H1 (cell line): ENCODE results near the gene ABHD4. TPM values are rescaled to one million over a fixed set of nuclear protein-coding genes. Genes with fewer than 3 reads are reported as not detected.

Experiments
- CTCF ChIA-PET: fragments of 300-600 bp; sonication (Branson Sonifier 250); formaldehyde crosslinking; loops from one replicate; lab custom pipeline; 2021; ENCODE audit not compliant: partially characterized antibody; lab: Charles Lee
- POLR2A ChIA-PET: fragments of 300-600 bp; sonication (Branson Sonifier 250); formaldehyde crosslinking; loops from one replicate; lab custom pipeline; 2021; ENCODE audit warnings: inconsistent platforms; ENCODE audit not compliant: partially characterized antibody; lab: Charles Lee
- DNase-seq, 2 experiments: peaks; one replicate each; pipeline versions ENCODE4 v3.0.0 to v3.0.0-alpha.2; 2010 to 2022; ENCODE audit warnings: low spot score in 2 of 2, low read depth in 1 of 2, mixed read lengths in 1 of 2
- FAIRE-seq: peaks from 2 replicates; lab custom pipeline; 2011; peaks lifted over from hg19 to GRCh38; lab: Jason Lieb, UNC
- H2AFZ ChIP-seq: 2 replicates; pipeline ENCODE4 v1.8.1; 2012; ENCODE audit warnings: low read length, inconsistent platforms
- H2AK5ac ChIP-seq: 2 replicates; pipeline ENCODE4 v1.6.1; 2013; ENCODE audit warnings: low read depth, low read length
- H2BK120ac ChIP-seq: replicated peaks from 2 replicates; pipeline ENCODE3; 2013; ENCODE audit warnings: low read depth, low read length, inconsistent platforms
- H2BK12ac ChIP-seq: 2 replicates; pipeline ENCODE4 v1.6.1; 2013; ENCODE audit warnings: low read depth, low read length
- H2BK15ac ChIP-seq: 2 replicates; pipeline ENCODE4 v1.6.1; 2013; ENCODE audit warnings: low read length
- H2BK20ac ChIP-seq: 2 replicates; pipeline ENCODE4 v1.6.1; 2013; ENCODE audit warnings: low read length
- H2BK5ac ChIP-seq: 2 replicates; pipeline ENCODE4 v1.6.1; 2013; ENCODE audit warnings: low read depth, low read length
- H3K14ac ChIP-seq: 2 replicates; pipeline ENCODE4 v1.6.1; 2013; ENCODE audit warnings: inconsistent platforms; ENCODE audit not compliant: insufficient read length
- H3K18ac ChIP-seq: 2 replicates; pipeline ENCODE4 v1.6.1; 2013; ENCODE audit warnings: low read length; ENCODE audit errors: extremely low read depth
- H3K23ac ChIP-seq: 2 replicates; pipeline ENCODE4 v1.6.1; 2013; ENCODE audit warnings: inconsistent platforms; ENCODE audit not compliant: insufficient read length
- H3K23me2 ChIP-seq: 2 replicates; pipeline ENCODE4 v1.6.1; 2013; ENCODE audit warnings: low read depth, low read length
- H3K27ac ChIP-seq: 2 replicates; pipeline ENCODE4 v1.6.1; 2011; ENCODE audit warnings: low read depth, low read length, inconsistent platforms
- H3K27me3 ChIP-seq, 4 experiments: replicated peaks in 1 of 4; 1 replicate in 1 of 4; 2 replicates in 3 of 4; pipeline versions ENCODE4 v1.6.1 to v1.8.1; 2011 to 2013; ENCODE audit warnings: low read length in 3 of 4, mild to moderate bottlenecking in 3 of 4, inconsistent platforms in 2 of 4, mixed read lengths in 2 of 4, moderate library complexity in 1 of 4; ENCODE audit not compliant: control insufficient read depth in 3 of 4, insufficient read depth in 3 of 4; ENCODE audit errors: extremely low read depth in 1 of 4
- H3K36me3 ChIP-seq, 4 experiments: 2 replicates each; pipeline versions ENCODE4 v1.6.1 to v1.8.1; 2011 to 2013; ENCODE audit warnings: mild to moderate bottlenecking in 4 of 4, low read length in 3 of 4, moderate library complexity in 2 of 4, control low read depth in 1 of 4, inconsistent platforms in 1 of 4; ENCODE audit not compliant: insufficient read depth in 4 of 4, control insufficient read depth in 2 of 4
- H3K4ac ChIP-seq: replicated peaks from 2 replicates; pipeline ENCODE3; 2013; ENCODE audit warnings: low read length, low read depth, mixed read lengths, inconsistent platforms; ENCODE audit not compliant: insufficient read length
- H3K4me1 ChIP-seq, 4 experiments: replicated peaks in 1 of 4; 1 replicate in 1 of 4; 2 replicates in 3 of 4; pipeline versions ENCODE4 v1.6.1 to v1.8.1; 2011 to 2013; ENCODE audit warnings: low read length in 3 of 4, inconsistent platforms in 2 of 4, mixed read lengths in 1 of 4; ENCODE audit not compliant: insufficient read depth in 4 of 4, control insufficient read depth in 3 of 4
- H3K4me2 ChIP-seq, 2 experiments: 2 replicates each; pipeline versions ENCODE4 v1.6.1 to v1.8.1; 2011 to 2013; ENCODE audit warnings: low read depth in 2 of 2, low read length in 2 of 2, control low read depth in 1 of 2, inconsistent platforms in 1 of 2, mild to moderate bottlenecking in 1 of 2; ENCODE audit not compliant: insufficient read depth in 1 of 2
- H3K4me3 ChIP-seq, 4 experiments: fragments of 200-600, 300-600 bp in 1 of 4; sonication (generic), shearing (Covaris generic), sonication (Bioruptor Twin) in 1 of 4; 2 replicates each; pipeline versions ENCODE4 v1.5.1 to v1.8.1; 2011 to 2016; ENCODE audit warnings: low read length in 4 of 4, low read depth in 3 of 4, control low read depth in 2 of 4, inconsistent platforms in 2 of 4, mild to moderate bottlenecking in 2 of 4, mixed read lengths in 1 of 4, moderate library complexity in 1 of 4; ENCODE audit not compliant: insufficient read depth in 2 of 4; ENCODE audit errors: extremely low read depth in 1 of 4
- H3K56ac ChIP-seq: replicated peaks from 2 replicates; pipeline ENCODE3; 2013; ENCODE audit warnings: low read depth, mild to moderate bottlenecking, mixed read lengths, low read length, inconsistent platforms; ENCODE audit not compliant: insufficient read length
- H3K79me1 ChIP-seq: 2 replicates; pipeline ENCODE4 v1.6.1; 2013; ENCODE audit warnings: low read depth, low read length, control low read depth
- H3K79me2 ChIP-seq, 2 experiments: 2 replicates each; pipeline versions ENCODE4 v1.6.1 to v1.8.1; 2012 to 2013; ENCODE audit warnings: low read length in 2 of 2, mild to moderate bottlenecking in 2 of 2, inconsistent platforms in 1 of 2; ENCODE audit not compliant: insufficient read depth in 2 of 2, control insufficient read depth in 1 of 2
- H3K9ac ChIP-seq, 4 experiments: replicated peaks in 1 of 4; 1 replicate in 1 of 4; 2 replicates in 3 of 4; pipeline versions ENCODE4 v1.6.1 to v1.8.1; 2011 to 2013; ENCODE audit warnings: low read depth in 3 of 4, low read length in 3 of 4, control low read depth in 2 of 4, mild to moderate bottlenecking in 2 of 4, moderate library complexity in 2 of 4, inconsistent platforms in 1 of 4; ENCODE audit errors: extremely low read depth in 1 of 4
- H3K9me3 ChIP-seq, 2 experiments: 2 replicates each; pipeline versions ENCODE4 v1.6.1 to v1.8.1; 2012 to 2013; ENCODE audit warnings: mild to moderate bottlenecking in 2 of 2, moderate library complexity in 2 of 2, control low read depth in 1 of 2, inconsistent platforms in 1 of 2, low read depth in 1 of 2, low read length in 1 of 2, mixed read lengths in 1 of 2; ENCODE audit not compliant: insufficient read depth in 2 of 2
- H4K20me1 ChIP-seq, 2 experiments: replicated peaks in 1 of 2; 2 replicates each; pipeline versions ENCODE3 to v1.8.1; 2011 to 2013; ENCODE audit warnings: inconsistent platforms in 2 of 2, low read length in 2 of 2, mild to moderate bottlenecking in 1 of 2; ENCODE audit not compliant: insufficient read depth in 2 of 2, control insufficient read depth in 1 of 2
- H4K5ac ChIP-seq: 2 replicates; pipeline ENCODE4 v1.6.1; 2013; ENCODE audit warnings: low read length, low read depth, mixed read lengths, inconsistent platforms; ENCODE audit not compliant: insufficient read length
- H4K8ac ChIP-seq: 2 replicates; pipeline ENCODE4 v1.8.0; 2013; ENCODE audit warnings: mild to moderate bottlenecking, moderate library complexity, low read length, inconsistent platforms; ENCODE audit not compliant: insufficient read depth; ENCODE audit errors: extremely low read depth
- H4K91ac ChIP-seq: replicated peaks from 2 replicates; pipeline ENCODE3; 2013; ENCODE audit warnings: low read length, mixed read lengths, inconsistent platforms; ENCODE audit not compliant: insufficient read length
- BCL11A ChIP-seq, 2 experiments: IDR thresholded peaks; one replicate each; pipeline ENCODE4 v1.6.1; 2011; ENCODE audit warnings: low read depth in 2 of 2, low read length in 2 of 2, mild to moderate bottlenecking in 2 of 2
- E2F6 ChIP-seq: IDR thresholded peaks from 2 replicates; pipeline ENCODE4 v1.6.1; 2012; ENCODE audit warnings: inconsistent platforms
- POLR2A ChIP-seq, 2 experiments: IDR thresholded peaks; 1 replicate in 1 of 2; 2 replicates in 1 of 2; pipeline ENCODE4 v1.6.1; 2011; ENCODE audit warnings: low read depth in 2 of 2, low read length in 2 of 2, mild to moderate bottlenecking in 2 of 2; ENCODE audit errors: control extremely low read depth in 1 of 2
- SP4 ChIP-seq: IDR thresholded peaks from 2 replicates; pipeline ENCODE4 v1.6.1; 2012; ENCODE audit warnings: low read length, inconsistent platforms
- YY1 ChIP-seq: IDR thresholded peaks from 2 replicates; pipeline ENCODE4 v1.6.1; 2011; ENCODE audit warnings: low read depth, mild to moderate bottlenecking, low read length
- WGBS, 2 experiments: shearing (Covaris generic) in 1 of 2; methylation state at CpG; one replicate each; pipeline versions ENCODE4 v1.1.6 to v1.1.7; 2013 to 2015; ENCODE audit warnings: low lambda C conversion rate in 2 of 2, mixed read lengths in 2 of 2, inconsistent platforms in 1 of 2, low coverage in 1 of 2, missing lambda C conversion rate in 1 of 2; ENCODE audit not compliant: insufficient replicate concordance in 2 of 2, insufficient coverage in 1 of 2, insufficient read length in 1 of 2; ENCODE audit errors: extremely low coverage in 1 of 2, missing lambda C conversion rate in 1 of 2; 5-methylcytosine and 5-hydroxymethylcytosine counted together
- polyA plus RNA-seq, 7 experiments: library from polyadenylated mRNA; depleted of rRNA in 3 of 7; stranded (reverse) in 5 of 7; unstranded in 2 of 7; fragments of >200 nt in 5 of 7; fragments of 200-250 nt in 2 of 7; gene quantifications; 1 replicate in 5 of 7; 2 replicates in 1 of 7; 4 replicates in 1 of 7; pipeline versions ENCODE4 v1.2.1 to v1.2.3, GENCODE V29; 2011 to 2013; ENCODE audit warnings: missing spikeins in 2 of 7, mixed read lengths in 2 of 7
- total RNA-seq: library from RNA; stranded (reverse); fragmentation: NEBNext Ultra II Directional; extraction: Animal tissue kit (Norgen Biotek cat#: 25700); gene quantifications from 2 replicates; pipeline ENCODE4 v1.2.1, GENCODE V29; 2021

ABHD4 gene
- total and polyA plus RNA-seq, 2 of the 8 experiments (the other 6 are each of a cell fraction or from before 2014, with no cell fraction given), result 32.4 to 42.9 TPM

DNA sequence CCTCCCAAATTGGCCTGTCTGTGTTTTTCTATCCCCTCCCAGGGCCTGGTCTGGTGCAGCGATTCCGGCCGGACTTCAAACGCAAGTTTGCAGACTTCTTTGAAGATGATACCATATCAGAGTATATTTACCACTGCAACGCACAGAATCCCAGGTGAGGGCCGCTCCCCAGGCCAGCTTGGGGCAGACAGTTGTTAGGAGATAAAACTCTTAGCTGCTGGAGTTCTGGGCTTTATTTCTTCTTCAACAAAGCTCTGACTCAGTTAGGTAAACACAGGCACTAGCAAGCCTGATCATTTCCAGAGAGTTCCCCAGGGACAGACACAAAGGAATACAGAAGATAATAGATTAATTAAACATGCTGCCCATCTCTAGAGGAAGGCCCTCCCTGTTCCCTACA, 8.3 kb downstream of the ABHD4 start:
- no peak overlapping the region for H3K27ac ChIP-seq
- no peak overlapping the region for H3K14ac ChIP-seq
- H2BK12ac ChIP-seq, result no peak overlapping the region
- no peak overlapping the region for H3K4me3 ChIP-seq
- H2BK15ac ChIP-seq, result no peak overlapping the region
- WGBS, 2 experiments, result 88% methylated on average over 6 of the region's 6 CpGs; no CpG with 5 or more reads in 1 of the 2 experiments
- H3K4me1 ChIP-seq, result no peaks in the 10 kb centered on the region
- POLR2A ChIA-PET, result no interaction called here
- no peak for FAIRE-seq
- no peak overlapping the region for H3K4me2 ChIP-seq
- peaks cover 3% of the 10 kb centered on the region; the same call in 1 of the 2 replicates for H3K79me1 ChIP-seq
- TF ChIP-seq POLR2A (IDR thresholded peaks at IDR 0.05; ENCODE audit: control extremely low read depth in 1 of 2, low read depth in 2 of 2, low read length in 2 of 2) (no peak), YY1 (no peak), SP4 (no peak), BCL11A (IDR thresholded peaks at IDR 0.05; ENCODE audit: low read depth in 2 of 2, low read length in 2 of 2) (no peak), E2F6 (no peak)
- no peak for DNase-seq
- no peaks in the 10 kb centered on the region for H3K79me2 ChIP-seq
- no peak overlapping the region for H2BK5ac ChIP-seq
- H4K5ac ChIP-seq, result no peak overlapping the region
- no peak overlapping the region for H3K4ac ChIP-seq
- no peak overlapping the region for H3K18ac ChIP-seq
- H3K36me3 ChIP-seq, result peaks cover 21 to 77% (median 62%) of the 10 kb centered on the region in 4 experiments
- H4K91ac ChIP-seq, result no peak overlapping the region
- H2BK120ac ChIP-seq, result no peak overlapping the region
- no peaks in the 10 kb centered on the region for H3K27me3 ChIP-seq
- H2AFZ ChIP-seq, result no peak overlapping the region
- no peak overlapping the region for H4K8ac ChIP-seq
- no peak overlapping the region for H3K56ac ChIP-seq
- no peak overlapping the region for H2AK5ac ChIP-seq
- CTCF ChIA-PET, result interaction anchor here (1.1 to 1.2 kb wide), 2 partner anchors 16 to 36 kb away, joined by 4 read pairs; no protein-coding TSS in a partner anchor
- H4K20me1 ChIP-seq, result peaks cover 0 to 2% of the 10 kb centered on the region in 2 experiments
- no peaks in the 10 kb centered on the region; the same call in 1 of the 2 replicates for H3K23me2 ChIP-seq
- H3K9me3 ChIP-seq, result no peaks in the 10 kb centered on the region
- no peak overlapping the region for H2BK20ac ChIP-seq
- H3K9ac ChIP-seq, result no peak overlapping the region
- no peak overlapping the region for H3K23ac ChIP-seq
